GM19328 (cell line): ENCODE results near the gene CDH4.

Experiments used
- ATAC-seq: cut with Tn5 transposase; IDR thresholded peaks from one replicate; pipeline ENCODE4 v1.9.1; 2021; ENCODE audit warnings: mild to moderate bottlenecking, moderate library complexity; ENCODE audit not compliant: unreplicated experiment

CDH4 gene

GRCh38 chr20:61816606-61817460, 564.8 kb downstream of the CDH4 start:
- no peak for ATAC-seq

- ATAC-seq, result no peak
Observed at GRCh38 chr20:61817575-61817974, 565.5 kb downstream of the CDH4 start.

- ATAC-seq, result no peak
Observed at GRCh38 chr20:61818746-61819573, 566.9 kb downstream of the CDH4 start.

GRCh38 chr20:61819574-61819846, 567.4 kb downstream of the CDH4 start:
- no peak for ATAC-seq

GRCh38 chr20:61819921-61820825, 568.1 kb downstream of the CDH4 start:
- no peak for ATAC-seq

GRCh38 chr20:61821735-61822134, 569.7 kb downstream of the CDH4 start:
- ATAC-seq, result no peak

GRCh38 chr20:61822396-61822795, 570.3 kb downstream of the CDH4 start:
- ATAC-seq, result no peak

- no peak for ATAC-seq
Observed at GRCh38 chr20:61823242-61823641, 571.2 kb downstream of the CDH4 start.

GRCh38 chr20:61828891-61829290, 576.8 kb downstream of the CDH4 start:
- ATAC-seq, result no peak

- no peak for ATAC-seq
Observed at GRCh38 chr20:61829526-61829925, 577.5 kb downstream of the CDH4 start.

- no peak for ATAC-seq
Observed at GRCh38 chr20:61830241-61830930, 578.3 kb downstream of the CDH4 start.

GRCh38 chr20:61830991-61831390, 578.9 kb downstream of the CDH4 start:
- ATAC-seq, result no peak

- ATAC-seq, result no peak
Observed at GRCh38 chr20:61832181-61832580, 580.1 kb downstream of the CDH4 start.

- no peak for ATAC-seq
Observed at GRCh38 chr20:61833807-61834610, 581.9 kb downstream of the CDH4 start.

GRCh38 chr20:61835301-61835700, 583.2 kb downstream of the CDH4 start:
- no peak for ATAC-seq

GRCh38 chr20:61835791-61836350, 583.8 kb downstream of the CDH4 start:
- ATAC-seq, result no peak

- ATAC-seq, result no peak
Observed at GRCh38 chr20:61837200-61837599, 585.1 kb downstream of the CDH4 start.

GRCh38 chr20:61839223-61839911, 587.3 kb downstream of the CDH4 start:
- ATAC-seq, result no peak
